Stimulated activated CD4-positive, alpha-beta T cell treated with anti-CD3 and anti-CD28 coated beads, Interleukin-15, amount 100 ng/mL, for 48 hours (primary cell): Measurements from ENCODE around the gene FKBP14.
"Not testable (repeated sequence)": the region's sequence is repeated elsewhere in the genome, so short reads cannot be mapped to it uniquely, and the experiment has no call there.

ENCODE experiments used
- DNase-seq, 2 donors: peaks; one replicate each; pipeline ENCODE4 v3.0.0-alpha.2; 2020; ENCODE audit warnings: low read depth in 2 of 2

The FKBP14 gene

GRCh38 chr7:29990931-29991330, 35.6 kb downstream of the FKBP14 start:
- DNase-seq = no peak

- no peak for DNase-seq
Observed at GRCh38 chr7:29989257-29989995, 37.1 kb downstream of the FKBP14 start, which contains the start of gene SCRN1. Gene SCRN1 (minus strand): TSS chr7:29989801. CDS start chr7:29969067, 20,734 bp downstream.

- no peak for DNase-seq
Observed at GRCh38 chr7:29988424-29989256, 37.9 kb downstream of the FKBP14 start.

GRCh38 chr7:29987811-29988317, 38.6 kb downstream of the FKBP14 start:
- DNase-seq = no peak

GRCh38 chr7:29987083-29987482, 39.4 kb downstream of the FKBP14 start:
- no peak for DNase-seq

- DNase-seq = no peak
Observed at GRCh38 chr7:29980151-29980550, 46.4 kb downstream of the FKBP14 start.

- no peak for DNase-seq
Observed at GRCh38 chr7:29977886-29978651, 48.4 kb downstream of the FKBP14 start.

GRCh38 chr7:29976673-29977415, 49.7 kb downstream of the FKBP14 start:
- DNase-seq = no peak

GRCh38 chr7:29976266-29976665, 50.2 kb downstream of the FKBP14 start:
- DNase-seq = no peak

- DNase-seq = no peak
Observed at GRCh38 chr7:29975561-29975960, 50.9 kb downstream of the FKBP14 start.

- no peak for DNase-seq
Observed at GRCh38 chr7:29974286-29974685, 52.2 kb downstream of the FKBP14 start.

GRCh38 chr7:29972315-29972669, 54.2 kb downstream of the FKBP14 start:
- DNase-seq = no peak

GRCh38 chr7:29971566-29972314, 54.8 kb downstream of the FKBP14 start:
- DNase-seq = no peak

- DNase-seq = no peak
Observed at GRCh38 chr7:29970158-29970557, 56.3 kb downstream of the FKBP14 start.

- DNase-seq = no peak
Observed at GRCh38 chr7:29969738-29970137, 56.8 kb downstream of the FKBP14 start.

- no peak for DNase-seq
Observed at GRCh38 chr7:29968683-29969395, 57.7 kb downstream of the FKBP14 start.

GRCh38 chr7:29965030-29965429, 61.5 kb downstream of the FKBP14 start:
- no peak for DNase-seq

- no peak for DNase-seq
Observed at GRCh38 chr7:29962035-29962434, 64.5 kb downstream of the FKBP14 start.

GRCh38 chr7:29961611-29962010, 64.9 kb downstream of the FKBP14 start:
- not testable (repeated sequence) for DNase-seq
